Kidney (tissue), 14 donors: Measurements from ENCODE around the gene ENPP1. TPM values are rescaled to one million over a fixed set of nuclear protein-coding genes. Genes with fewer than 3 reads are reported as not detected.
A peak's percentile ranks its signal among the peaks of the same experiment; 100 is the strongest.

Experiments used
- DNase-seq, 5 donors: peaks; one replicate each; pipeline ENCODE4 v3.0.0-alpha.2; 2013 to 2020
- FAIRE-seq: peaks from 2 replicates; lab custom pipeline; 2012; peaks lifted over from hg19 to GRCh38; lab: Jason Lieb, UNC
- H3K27ac ChIP-seq, 2 donors: one replicate each; pipeline ENCODE4 v1.7.0; 2013; ENCODE audit warnings: low read depth in 2 of 2, low read length in 2 of 2, inconsistent platforms in 1 of 2
- H3K27me3 ChIP-seq: one replicate; pipeline ENCODE4 v1.7.1; 2013; ENCODE audit warnings: low read length, inconsistent platforms; ENCODE audit not compliant: control insufficient read depth, insufficient read depth
- H3K36me3 ChIP-seq, 3 donors: one replicate each; pipeline versions ENCODE4 v1.7.0 to v1.7.1; 2013; ENCODE audit warnings: low read length in 3 of 3, control low read depth in 1 of 3, inconsistent platforms in 1 of 3; ENCODE audit not compliant: insufficient read depth in 3 of 3, control insufficient read depth in 2 of 3
- H3K4me1 ChIP-seq, 3 donors: one replicate each; pipeline versions ENCODE4 v1.7.0 to v1.7.1; 2013; ENCODE audit warnings: low read length in 3 of 3, inconsistent platforms in 1 of 3, low read depth in 1 of 3; ENCODE audit not compliant: control insufficient read depth in 2 of 3, insufficient read depth in 2 of 3
- H3K4me3 ChIP-seq, 3 donors: one replicate each; pipeline versions ENCODE4 v1.7.0 to v1.8.1; 2013; ENCODE audit warnings: low read length in 3 of 3, control low read depth in 1 of 3, inconsistent platforms in 1 of 3
- H3K9ac ChIP-seq, 3 donors: one replicate each; pipeline versions ENCODE4 v1.7.0 to v1.7.1; 2013; ENCODE audit warnings: low read length in 3 of 3, control low read depth in 1 of 3, inconsistent platforms in 1 of 3
- H3K9me3 ChIP-seq, 3 donors: one replicate each; pipeline versions ENCODE4 v1.7.0 to v1.7.1; 2013; ENCODE audit warnings: low read length in 3 of 3, control low read depth in 1 of 3, inconsistent platforms in 1 of 3; ENCODE audit not compliant: control insufficient read depth in 2 of 3, insufficient read depth in 1 of 3
- intact Hi-C: fragments of 100-400 bp; cut with DNase I; formaldehyde crosslinking; loops from one replicate; pipeline ENCODE4 v1.11.1; 2022
- polyA plus RNA-seq: library from polyadenylated mRNA; stranded (reverse); fragments of 350-450 nt; fragmentation: Illumina TruSeq; extraction: RNeasy Lipid Tissue Mini Kit (QIAGEN cat#74804); gene quantifications from one replicate; pipeline ENCODE4 v1.2.3, GENCODE V29; 2014; ENCODE audit warnings: low read depth, low replicate concordance; ENCODE audit not compliant: insufficient read depth
- total RNA-seq: library from RNA; stranded (reverse); fragmentation: NEBNext Ultra II Directional; extraction: Animal tissue kit (Norgen Biotek cat#: 25700); gene quantifications from one replicate; pipeline ENCODE4 v1.2.1, GENCODE V29; 2021
- TF ChIP-seq, protein P1 (sequence below): IDR thresholded peaks from 3 replicates; pipeline ENCODE4 v1.5.1; 2012; ENCODE audit warnings: mild to moderate bottlenecking, moderate library complexity, borderline replicate concordance; ENCODE audit not compliant: insufficient read depth; ENCODE audit errors: extremely low read depth
- donor health status: control.
- donor health status: control.
- donor health status: control.
- donor health status: control.
- donor health status: control.
- donor health status: DM: yes; HTN: yes; CAD: no.
- donor health status: Normal renal cell carcinoma (clear cell type).

ENPP1 gene
- total and polyA plus RNA-seq, 2 donors from 2014 or later: 3.7 to 6.5 TPM

DNA sequence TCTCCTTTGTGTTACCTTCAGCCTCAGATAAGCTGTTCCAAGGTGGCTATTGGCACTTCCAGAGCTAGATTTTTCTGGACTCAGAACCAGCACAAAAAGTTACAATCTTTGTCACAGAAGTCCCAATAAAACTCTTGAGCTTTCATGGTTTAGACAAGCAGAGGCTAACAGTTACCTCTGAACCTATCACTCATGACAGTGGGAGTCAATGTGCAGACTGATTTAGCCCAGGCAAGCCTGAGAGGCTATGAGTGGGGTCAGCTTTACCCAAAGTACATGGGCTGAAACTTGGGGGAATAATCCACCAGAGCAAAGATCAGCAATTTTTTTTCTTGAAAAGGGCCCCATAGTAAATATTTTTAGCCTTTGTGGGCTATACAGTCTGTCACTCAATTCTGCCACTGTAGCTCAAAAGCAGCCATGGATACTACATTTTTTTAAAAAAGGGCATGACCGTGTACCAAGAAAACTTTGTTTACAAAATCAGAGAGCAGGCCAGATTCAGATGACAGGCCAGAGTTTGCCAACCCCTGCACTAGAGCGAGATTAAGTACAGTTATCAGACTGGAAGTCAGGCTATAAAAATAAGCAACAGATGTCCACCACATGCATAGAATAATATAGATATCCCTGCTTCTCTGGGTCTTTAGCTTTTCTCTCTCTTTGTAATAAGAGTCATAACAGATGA is 123.4 kb downstream of the ENPP1 start:
- no peak overlapping the region for H3K4me3 ChIP-seq
- TF ChIP-seq, protein P1, sequence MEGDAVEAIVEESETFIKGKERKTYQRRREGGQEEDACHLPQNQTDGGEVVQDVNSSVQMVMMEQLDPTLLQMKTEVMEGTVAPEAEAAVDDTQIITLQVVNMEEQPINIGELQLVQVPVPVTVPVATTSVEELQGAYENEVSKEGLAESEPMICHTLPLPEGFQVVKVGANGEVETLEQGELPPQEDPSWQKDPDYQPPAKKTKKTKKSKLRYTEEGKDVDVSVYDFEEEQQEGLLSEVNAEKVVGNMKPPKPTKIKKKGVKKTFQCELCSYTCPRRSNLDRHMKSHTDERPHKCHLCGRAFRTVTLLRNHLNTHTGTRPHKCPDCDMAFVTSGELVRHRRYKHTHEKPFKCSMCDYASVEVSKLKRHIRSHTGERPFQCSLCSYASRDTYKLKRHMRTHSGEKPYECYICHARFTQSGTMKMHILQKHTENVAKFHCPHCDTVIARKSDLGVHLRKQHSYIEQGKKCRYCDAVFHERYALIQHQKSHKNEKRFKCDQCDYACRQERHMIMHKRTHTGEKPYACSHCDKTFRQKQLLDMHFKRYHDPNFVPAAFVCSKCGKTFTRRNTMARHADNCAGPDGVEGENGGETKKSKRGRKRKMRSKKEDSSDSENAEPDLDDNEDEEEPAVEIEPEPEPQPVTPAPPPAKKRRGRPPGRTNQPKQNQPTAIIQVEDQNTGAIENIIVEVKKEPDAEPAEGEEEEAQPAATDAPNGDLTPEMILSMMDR: no peak
- FAIRE-seq: no peak
- intact Hi-C loops: no loop called here
- no peaks in the 10 kb centered on the region for H3K9me3 ChIP-seq
- peak in 1 of 5 donors; percentile 28 for DNase-seq
- H3K4me1 ChIP-seq: no peaks in the 10 kb centered on the region
- H3K27me3 ChIP-seq: no peaks in the 10 kb centered on the region
- H3K36me3 ChIP-seq: no peaks in the 10 kb centered on the region
- H3K27ac ChIP-seq: no peak overlapping the region
- no peak overlapping the region for H3K9ac ChIP-seq

DNA sequence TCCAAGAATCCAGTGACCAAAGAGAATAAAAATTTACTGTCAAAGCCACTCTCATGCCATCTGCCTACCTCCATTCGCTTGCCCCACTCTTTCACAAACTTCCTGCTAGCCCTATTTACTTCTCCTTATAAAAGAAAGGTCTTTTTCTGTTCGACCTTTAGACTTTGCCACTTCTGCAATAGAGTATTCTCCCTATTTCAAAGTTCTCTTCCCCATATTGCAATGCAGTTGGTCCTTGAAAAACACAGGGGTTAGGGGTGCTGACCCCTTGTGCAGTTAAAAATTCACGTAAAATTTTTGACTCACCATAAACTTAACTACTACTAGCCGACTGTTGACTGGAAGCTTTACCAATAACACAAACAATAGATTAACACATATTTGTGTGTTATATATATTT is 128.3 kb downstream of the ENPP1 start:
- Histone ChIP-seq H3K4me3 (no peak overlapping the region), H3K36me3 (no peaks in the 10 kb centered on the region), H3K4me1 (no peaks in the 10 kb centered on the region), H3K9ac (no peak overlapping the region), H3K27me3 (no peaks in the 10 kb centered on the region), H3K9me3 (no peaks in the 10 kb centered on the region), H3K27ac (no peak overlapping the region)
- intact Hi-C loops: no loop called here
- DNase-seq (no peak), FAIRE-seq (no peak)
- TF ChIP-seq, protein P1: no peak

DNA sequence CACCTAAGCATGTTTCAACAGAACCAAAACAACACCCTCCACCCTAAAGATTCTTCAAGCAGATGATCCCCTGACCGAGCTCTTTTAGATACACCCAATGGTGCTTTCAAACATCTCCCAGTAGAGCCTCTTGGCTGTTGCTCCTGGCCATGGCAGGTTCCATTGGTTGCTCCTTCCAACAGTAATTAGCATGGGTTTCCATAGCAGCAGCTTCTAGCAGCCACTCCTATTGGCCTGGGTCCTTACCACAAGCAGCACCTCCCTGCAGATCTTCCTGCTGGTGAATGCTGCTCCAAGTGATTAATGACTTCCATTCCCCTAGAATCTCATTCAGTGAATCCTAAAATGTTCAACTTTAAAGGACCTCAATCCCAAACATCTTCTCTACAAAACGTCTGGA is 129.4 kb downstream of the ENPP1 start:
- no peak overlapping the region for H3K4me3 ChIP-seq
- no peaks in the 10 kb centered on the region for H3K4me1 ChIP-seq
- H3K27me3 ChIP-seq: no peaks in the 10 kb centered on the region
- no peak for DNase-seq
- intact Hi-C loops: no loop called here
- TF ChIP-seq, protein P1: no peak
- no peak for FAIRE-seq
- no peaks in the 10 kb centered on the region for H3K9me3 ChIP-seq
- H3K27ac ChIP-seq: no peak overlapping the region
- no peak overlapping the region for H3K9ac ChIP-seq
- no peaks in the 10 kb centered on the region for H3K36me3 ChIP-seq
